NT2/D1 (cell line): ENCODE results near the gene KCNQ1.

Source experiments
- DNase-seq: peaks from one replicate; pipeline ENCODE4 v3.0.0-alpha.2; 2011; ENCODE audit warnings: low read depth, low spot score
- H3K27me3 ChIP-seq: 2 replicates; pipeline ENCODE4 v1.6.0; 2011; ENCODE audit warnings: mild to moderate bottlenecking; ENCODE audit not compliant: insufficient read length, insufficient read depth
- H3K36me3 ChIP-seq: 2 replicates; pipeline ENCODE4 v1.6.1; 2011; ENCODE audit warnings: mild to moderate bottlenecking, low read length, mixed read lengths; ENCODE audit not compliant: insufficient read depth, insufficient read length
- H3K4me1 ChIP-seq: 2 replicates; pipeline ENCODE4 v1.5.1; 2011; ENCODE audit not compliant: insufficient read depth, insufficient read length
- H3K4me3 ChIP-seq: 2 replicates; pipeline ENCODE4 v1.5.1; 2011; ENCODE audit warnings: low read depth; ENCODE audit not compliant: insufficient read length
- H3K9ac ChIP-seq: 2 replicates; pipeline ENCODE4 v1.6.0; 2011; ENCODE audit warnings: low read depth; ENCODE audit not compliant: insufficient read length
- H3K9me3 ChIP-seq: 2 replicates; pipeline ENCODE4 v1.5.1; 2011; ENCODE audit warnings: mild to moderate bottlenecking, low read length; ENCODE audit not compliant: insufficient read depth
- SUZ12 ChIP-seq: IDR thresholded peaks from 2 replicates; pipeline ENCODE4 v1.6.1; 2011; ENCODE audit not compliant: insufficient read length, insufficient read depth; ENCODE audit errors: extremely low read depth
- YY1 ChIP-seq: IDR thresholded peaks from 2 replicates; pipeline ENCODE4 v1.6.1; 2011; ENCODE audit not compliant: insufficient read length, insufficient read depth
- ZNF274 ChIP-seq: IDR thresholded peaks from 2 replicates; pipeline ENCODE4 v1.6.1; 2011; ENCODE audit warnings: mild to moderate bottlenecking, low read depth, low read length

The KCNQ1 gene

DNA sequence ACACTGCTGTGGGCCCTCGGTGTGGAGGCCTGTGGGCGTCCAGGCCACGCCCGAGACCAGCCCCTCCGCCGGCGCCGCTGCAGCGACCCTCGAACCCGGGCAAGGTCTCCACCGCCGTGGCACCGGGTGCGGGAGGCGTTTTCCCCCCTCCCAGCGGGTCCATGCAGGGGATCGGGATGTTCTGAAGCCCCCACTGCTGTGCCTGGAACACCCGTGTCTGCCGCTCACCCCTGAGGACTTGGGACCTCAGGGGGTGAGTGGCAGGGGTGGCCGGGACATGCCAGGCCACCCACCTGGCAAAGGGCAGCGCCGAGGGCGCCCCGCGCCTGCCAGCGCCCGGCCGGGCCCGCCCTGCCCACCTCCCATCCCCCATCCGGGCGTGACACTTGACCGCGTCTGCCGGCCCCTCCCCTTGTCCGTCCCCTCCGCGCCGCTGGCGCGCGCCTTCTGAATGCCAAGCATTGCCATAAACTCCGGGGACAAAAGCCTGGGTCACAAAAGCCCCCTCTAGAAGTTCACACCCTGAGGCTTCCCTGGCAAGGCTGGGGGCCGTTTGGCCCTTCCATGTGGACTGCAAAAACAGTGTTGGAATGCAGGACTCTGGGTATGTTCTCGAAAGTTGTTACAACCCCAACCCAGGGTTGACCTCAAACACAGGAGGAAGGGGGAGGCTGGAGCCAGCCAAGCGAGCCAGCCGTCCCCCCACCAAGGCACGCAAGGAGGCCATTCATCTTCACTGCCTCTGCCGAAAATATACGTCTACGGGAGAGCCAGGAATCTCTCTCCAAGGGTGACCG is 255.8 kb downstream of the KCNQ1 start:
- Histone ChIP-seq H3K4me3 (peak overlapping the region; percentile 46), H3K4me1 (peaks cover 26% of the 10 kb centered on the region), H3K36me3 (peaks cover 3% of the 10 kb centered on the region), H3K9me3 (peaks cover 16% of the 10 kb centered on the region; the same call in 1 of the 2 replicates), H3K9ac (peak overlapping the region; percentile 65), H3K27me3 (peaks cover 59% of the 10 kb centered on the region)
- no peak for DNase-seq
- TF ChIP-seq ZNF274 (no peak), YY1 (no peak), SUZ12 (no peak)

- H3K9ac ChIP-seq, result peak overlapping the region; percentile 1
- DNase-seq, result no peak
- peaks cover 26% of the 10 kb centered on the region for H3K4me1 ChIP-seq
- H3K27me3 ChIP-seq, result peaks cover 62% of the 10 kb centered on the region
- TF ChIP-seq SUZ12 (no peak), ZNF274 (no peak), YY1 (no peak)
- H3K4me3 ChIP-seq, result no peak overlapping the region
- H3K9me3 ChIP-seq, result peaks cover 20% of the 10 kb centered on the region; the same call in 1 of the 2 replicates
- peaks cover 2% of the 10 kb centered on the region for H3K36me3 ChIP-seq
Observed at GRCh38 chr11:2701230-2701629, 256.4 kb downstream of the KCNQ1 start.

DNA sequence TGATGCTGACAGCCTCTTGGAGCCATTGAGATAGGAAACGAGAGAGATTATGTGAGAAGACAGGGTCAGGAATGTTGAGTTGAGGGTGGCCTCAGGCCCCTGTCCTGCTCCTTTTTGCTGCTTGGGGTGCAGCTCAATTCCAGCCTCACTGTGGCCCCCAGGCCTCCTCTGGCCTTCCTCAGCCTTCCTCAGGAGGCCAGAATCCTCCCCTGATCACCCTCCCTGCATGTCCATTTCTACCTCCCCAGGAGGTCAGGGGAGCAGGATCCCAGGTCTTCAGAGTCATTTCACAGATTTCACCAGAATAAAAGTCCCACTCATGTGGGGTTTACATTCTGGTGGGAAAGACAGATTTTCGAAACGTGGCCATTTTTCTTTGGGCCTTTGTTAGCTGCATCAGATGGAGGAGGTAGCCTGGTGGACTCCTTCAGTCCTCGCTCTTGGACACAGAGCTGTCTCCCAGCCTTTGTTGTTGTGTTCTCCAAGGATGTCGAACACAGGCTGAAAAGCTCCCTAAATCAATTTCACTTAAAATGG is 257.2 kb downstream of the KCNQ1 start:
- no peak overlapping the region for H3K9ac ChIP-seq
- TF ChIP-seq YY1 (no peak), ZNF274 (no peak), SUZ12 (no peak)
- H3K4me1 ChIP-seq, result peaks cover 26% of the 10 kb centered on the region
- H3K9me3 ChIP-seq, result peaks cover 27% of the 10 kb centered on the region; the same call in 1 of the 2 replicates
- peaks cover 65% of the 10 kb centered on the region for H3K27me3 ChIP-seq
- no peaks in the 10 kb centered on the region for H3K36me3 ChIP-seq
- H3K4me3 ChIP-seq, result no peak overlapping the region
- no peak for DNase-seq

GRCh38 chr11:2702771-2703362 is 258.1 kb downstream of the KCNQ1 start:
- DNase-seq, result no peak
- H3K27me3 ChIP-seq, result peaks cover 62% of the 10 kb centered on the region
- H3K4me1 ChIP-seq, result peaks cover 26% of the 10 kb centered on the region
- H3K9ac ChIP-seq, result no peak overlapping the region
- no peak overlapping the region for H3K4me3 ChIP-seq
- peaks cover 27% of the 10 kb centered on the region; the same call in 1 of the 2 replicates for H3K9me3 ChIP-seq
- TF ChIP-seq YY1 (no peak), SUZ12 (no peak), ZNF274 (no peak)
- H3K36me3 ChIP-seq, result no peaks in the 10 kb centered on the region

DNA sequence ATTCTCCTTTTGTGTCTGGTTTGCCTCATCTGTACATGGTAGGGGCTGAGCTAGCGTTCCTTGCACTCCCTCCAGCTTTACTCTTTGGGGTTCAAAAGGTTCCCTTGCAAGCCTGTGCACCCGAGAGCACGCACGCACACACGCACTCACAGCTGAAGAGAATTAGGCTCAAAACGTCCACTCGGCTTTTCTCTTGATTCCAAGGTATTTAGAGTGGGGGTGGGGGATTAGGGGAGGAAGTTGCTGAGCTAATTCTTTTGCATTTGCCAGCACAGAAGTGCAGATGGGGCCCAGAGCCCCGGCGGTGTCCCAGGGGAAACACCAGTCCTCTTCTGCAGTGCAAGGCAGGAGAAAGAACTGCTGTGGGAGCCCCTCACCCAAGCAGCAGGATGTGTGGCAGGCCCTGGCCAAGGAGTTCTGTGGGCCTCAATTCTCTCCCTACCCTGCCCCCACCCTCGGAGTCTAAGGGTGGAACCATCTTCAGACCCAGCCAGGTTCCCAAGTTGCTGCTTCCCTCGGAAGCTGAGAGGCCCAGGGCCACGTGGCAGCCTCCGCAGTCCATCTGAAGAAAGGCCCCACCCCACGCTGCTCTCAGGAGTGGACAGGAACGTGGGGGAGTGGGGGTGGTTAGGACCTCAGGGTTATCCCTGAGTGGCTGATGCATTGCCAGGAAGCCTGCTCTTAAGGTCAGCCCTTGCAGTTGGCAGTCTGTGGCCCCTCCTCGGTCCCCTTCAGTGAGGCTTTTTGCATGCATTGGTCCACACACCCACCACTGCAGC is 258.7 kb downstream of the KCNQ1 start:
- Histone ChIP-seq H3K36me3 (no peaks in the 10 kb centered on the region), H3K27me3 (peaks cover 57% of the 10 kb centered on the region), H3K4me1 (peaks cover 31% of the 10 kb centered on the region), H3K9me3 (peaks cover 26% of the 10 kb centered on the region; the same call in 1 of the 2 replicates), H3K4me3 (no peak overlapping the region), H3K9ac (peak overlapping the region; percentile 51)
- DNase-seq, result peak; percentile 48
- TF ChIP-seq SUZ12 (no peak), YY1 (no peak)

DNA sequence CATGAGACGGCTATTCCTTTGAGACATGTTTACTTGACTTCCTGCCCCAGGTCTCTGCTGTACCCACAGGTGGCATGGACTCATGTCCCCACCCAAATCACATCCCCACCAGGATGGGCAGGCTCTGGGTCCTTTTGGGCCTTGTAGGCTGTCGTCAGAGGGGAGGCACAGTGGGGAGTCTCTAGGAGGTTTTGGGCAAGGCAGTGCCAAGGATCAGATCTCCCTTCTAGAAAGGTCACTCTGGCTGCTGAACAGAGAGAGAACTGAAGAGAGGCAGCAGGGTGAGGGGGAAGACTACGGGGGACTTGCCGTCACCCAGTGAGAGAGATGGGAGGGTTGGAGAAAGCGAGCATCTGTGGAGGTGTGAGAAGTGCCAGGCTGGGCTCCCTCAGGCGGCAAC is 259.5 kb downstream of the KCNQ1 start:
- no peak overlapping the region for H3K9ac ChIP-seq
- no peak for DNase-seq
- H3K36me3 ChIP-seq, result no peaks in the 10 kb centered on the region
- peaks cover 18% of the 10 kb centered on the region; the same call in 1 of the 2 replicates for H3K9me3 ChIP-seq
- H3K4me1 ChIP-seq, result peaks cover 31% of the 10 kb centered on the region
- H3K4me3 ChIP-seq, result no peak overlapping the region
- no peak for TF ChIP-seq SUZ12
- TF ChIP-seq ZNF274, result no peak
- TF ChIP-seq YY1, result no peak
- H3K27me3 ChIP-seq, result peaks cover 56% of the 10 kb centered on the region
